ENCODE results near the gene GOPC. TPM values are rescaled to one million over a fixed set of nuclear protein-coding genes. Genes with fewer than 3 reads are reported as not detected.

The GOPC gene
- total RNA-seq, 1 experiment from 2014 or later = 18.7 TPM

GRCh38 chr6:117531809-117532725, 70.2 kb downstream of the GOPC start:
- Mint-ChIP-seq H3K4me3 (no peak overlapping the region), H3K27me3 (ENCODE audit: low read depth) (no peaks in the 10 kb centered on the region), H3K9me3 (no peaks in the 10 kb centered on the region), H3K4me1 (peaks cover 5% of the 10 kb centered on the region; the same call in 1 of the 2 replicates), H3K27ac (no peak overlapping the region), H3K36me3 (no peaks in the 10 kb centered on the region)
- no peak for TF ChIP-seq NFATC4 (CRISPR knock-in tag; IDR thresholded peaks at IDR 0.05)
- TF ChIP-seq RORB (CRISPR knock-in tag; IDR thresholded peaks at IDR 0.05) = no peak
- no peak for TF ChIP-seq ZNF138 (CRISPR knock-in tag; conservative IDR thresholded peaks at IDR 0.05)
- TF ChIP-seq ZNF281 (CRISPR knock-in tag; IDR thresholded peaks at IDR 0.05) = no peak
- TF ChIP-seq NR2C2 (CRISPR knock-in tag; IDR thresholded peaks at IDR 0.05) = no peak
- TF ChIP-seq, protein P1, sequence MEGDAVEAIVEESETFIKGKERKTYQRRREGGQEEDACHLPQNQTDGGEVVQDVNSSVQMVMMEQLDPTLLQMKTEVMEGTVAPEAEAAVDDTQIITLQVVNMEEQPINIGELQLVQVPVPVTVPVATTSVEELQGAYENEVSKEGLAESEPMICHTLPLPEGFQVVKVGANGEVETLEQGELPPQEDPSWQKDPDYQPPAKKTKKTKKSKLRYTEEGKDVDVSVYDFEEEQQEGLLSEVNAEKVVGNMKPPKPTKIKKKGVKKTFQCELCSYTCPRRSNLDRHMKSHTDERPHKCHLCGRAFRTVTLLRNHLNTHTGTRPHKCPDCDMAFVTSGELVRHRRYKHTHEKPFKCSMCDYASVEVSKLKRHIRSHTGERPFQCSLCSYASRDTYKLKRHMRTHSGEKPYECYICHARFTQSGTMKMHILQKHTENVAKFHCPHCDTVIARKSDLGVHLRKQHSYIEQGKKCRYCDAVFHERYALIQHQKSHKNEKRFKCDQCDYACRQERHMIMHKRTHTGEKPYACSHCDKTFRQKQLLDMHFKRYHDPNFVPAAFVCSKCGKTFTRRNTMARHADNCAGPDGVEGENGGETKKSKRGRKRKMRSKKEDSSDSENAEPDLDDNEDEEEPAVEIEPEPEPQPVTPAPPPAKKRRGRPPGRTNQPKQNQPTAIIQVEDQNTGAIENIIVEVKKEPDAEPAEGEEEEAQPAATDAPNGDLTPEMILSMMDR (IDR thresholded peaks at IDR 0.05) = no peak
- no peak for TF ChIP-seq FOXP1 (CRISPR knock-in tag; IDR thresholded peaks at IDR 0.05; ENCODE audit: borderline replicate concordance)
- TF ChIP-seq, protein P2, sequence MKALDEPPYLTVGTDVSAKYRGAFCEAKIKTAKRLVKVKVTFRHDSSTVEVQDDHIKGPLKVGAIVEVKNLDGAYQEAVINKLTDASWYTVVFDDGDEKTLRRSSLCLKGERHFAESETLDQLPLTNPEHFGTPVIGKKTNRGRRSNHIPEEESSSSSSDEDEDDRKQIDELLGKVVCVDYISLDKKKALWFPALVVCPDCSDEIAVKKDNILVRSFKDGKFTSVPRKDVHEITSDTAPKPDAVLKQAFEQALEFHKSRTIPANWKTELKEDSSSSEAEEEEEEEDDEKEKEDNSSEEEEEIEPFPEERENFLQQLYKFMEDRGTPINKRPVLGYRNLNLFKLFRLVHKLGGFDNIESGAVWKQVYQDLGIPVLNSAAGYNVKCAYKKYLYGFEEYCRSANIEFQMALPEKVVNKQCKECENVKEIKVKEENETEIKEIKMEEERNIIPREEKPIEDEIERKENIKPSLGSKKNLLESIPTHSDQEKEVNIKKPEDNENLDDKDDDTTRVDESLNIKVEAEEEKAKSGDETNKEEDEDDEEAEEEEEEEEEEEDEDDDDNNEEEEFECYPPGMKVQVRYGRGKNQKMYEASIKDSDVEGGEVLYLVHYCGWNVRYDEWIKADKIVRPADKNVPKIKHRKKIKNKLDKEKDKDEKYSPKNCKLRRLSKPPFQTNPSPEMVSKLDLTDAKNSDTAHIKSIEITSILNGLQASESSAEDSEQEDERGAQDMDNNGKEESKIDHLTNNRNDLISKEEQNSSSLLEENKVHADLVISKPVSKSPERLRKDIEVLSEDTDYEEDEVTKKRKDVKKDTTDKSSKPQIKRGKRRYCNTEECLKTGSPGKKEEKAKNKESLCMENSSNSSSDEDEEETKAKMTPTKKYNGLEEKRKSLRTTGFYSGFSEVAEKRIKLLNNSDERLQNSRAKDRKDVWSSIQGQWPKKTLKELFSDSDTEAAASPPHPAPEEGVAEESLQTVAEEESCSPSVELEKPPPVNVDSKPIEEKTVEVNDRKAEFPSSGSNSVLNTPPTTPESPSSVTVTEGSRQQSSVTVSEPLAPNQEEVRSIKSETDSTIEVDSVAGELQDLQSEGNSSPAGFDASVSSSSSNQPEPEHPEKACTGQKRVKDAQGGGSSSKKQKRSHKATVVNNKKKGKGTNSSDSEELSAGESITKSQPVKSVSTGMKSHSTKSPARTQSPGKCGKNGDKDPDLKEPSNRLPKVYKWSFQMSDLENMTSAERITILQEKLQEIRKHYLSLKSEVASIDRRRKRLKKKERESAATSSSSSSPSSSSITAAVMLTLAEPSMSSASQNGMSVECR (CRISPR knock-in tag; IDR thresholded peaks at IDR 0.05; ENCODE audit: borderline replicate concordance) = no peak
- no peak for TF ChIP-seq PRRX2 (CRISPR knock-in tag; IDR thresholded peaks at IDR 0.05)
- no peak for TF ChIP-seq RELA (CRISPR knock-in tag; IDR thresholded peaks at IDR 0.05; ENCODE audit: borderline replicate concordance)
- no peak for TF ChIP-seq MXD4 (CRISPR knock-in tag; IDR thresholded peaks at IDR 0.05; ENCODE audit: borderline replicate concordance)
- no peak for TF ChIP-seq TP53 (CRISPR knock-in tag; IDR thresholded peaks at IDR 0.05)
- TF ChIP-seq, protein P3, sequence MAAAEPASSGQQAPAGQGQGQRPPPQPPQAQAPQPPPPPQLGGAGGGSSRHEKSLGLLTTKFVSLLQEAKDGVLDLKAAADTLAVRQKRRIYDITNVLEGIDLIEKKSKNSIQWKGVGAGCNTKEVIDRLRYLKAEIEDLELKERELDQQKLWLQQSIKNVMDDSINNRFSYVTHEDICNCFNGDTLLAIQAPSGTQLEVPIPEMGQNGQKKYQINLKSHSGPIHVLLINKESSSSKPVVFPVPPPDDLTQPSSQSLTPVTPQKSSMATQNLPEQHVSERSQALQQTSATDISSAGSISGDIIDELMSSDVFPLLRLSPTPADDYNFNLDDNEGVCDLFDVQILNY (CRISPR knock-in tag; IDR thresholded peaks at IDR 0.05) = no peak
- TF ChIP-seq TEAD4 (CRISPR knock-in tag; IDR thresholded peaks at IDR 0.05) = no peak
- TF ChIP-seq USF1 (CRISPR knock-in tag; IDR thresholded peaks at IDR 0.05) = no peak
- ChIA-PET CTCF (interaction anchor here (1.5 kb wide), 1 partner anchor 13 kb away, joined by 3 read pairs; no protein-coding TSS in a partner anchor), POLR2A (interaction anchor here (0.6 kb wide), 1 partner anchor 54 kb away, joined by 4 read pairs; no protein-coding TSS in a partner anchor)
- DNase-seq (ENCODE audit: low spot score) = no peak
- ATAC-seq = no peak
